A673 (cell line): ENCODE data around the gene EMCN.

Experiments used
- CTCF ChIP-seq: fragments of 300-800, 200-600 bp; sonication (generic); conservative IDR thresholded peaks from 2 replicates; pipeline ENCODE4 v1.5.1; 2017; ENCODE audit warnings: low read depth, mild to moderate bottlenecking, antibody characterized with exemption, low read length, moderate library complexity, mixed read lengths
- EZH2 ChIP-seq: fragments of 200-600 bp; sonication (generic); IDR thresholded peaks from 2 replicates; pipeline ENCODE4 v1.6.1; 2017; ENCODE audit warnings: borderline replicate concordance, low read depth, mild to moderate bottlenecking, mixed read lengths, antibody characterized with exemption, low read length; ENCODE audit not compliant: poor library complexity, severe bottlenecking

GRCh38 chr4:100366213-100366612, 151.6 kb downstream of the EMCN start:
- TF ChIP-seq CTCF (no peak), EZH2 (no peak)
